HS-27A (cell line): Measurements from ENCODE around the gene TMEM127.
A peak's percentile ranks its signal among the peaks of the same experiment; 100 is the strongest.
"Not testable (repeated sequence)": the region's sequence is repeated elsewhere in the genome, so short reads cannot be mapped to it uniquely, and the experiment has no call there.

Experiments used
- DNase-seq: peaks from one replicate; pipeline ENCODE4 v3.0.0-alpha.2; 2012; ENCODE audit warnings: low read depth, missing footprints

Gene TMEM127

DNA sequence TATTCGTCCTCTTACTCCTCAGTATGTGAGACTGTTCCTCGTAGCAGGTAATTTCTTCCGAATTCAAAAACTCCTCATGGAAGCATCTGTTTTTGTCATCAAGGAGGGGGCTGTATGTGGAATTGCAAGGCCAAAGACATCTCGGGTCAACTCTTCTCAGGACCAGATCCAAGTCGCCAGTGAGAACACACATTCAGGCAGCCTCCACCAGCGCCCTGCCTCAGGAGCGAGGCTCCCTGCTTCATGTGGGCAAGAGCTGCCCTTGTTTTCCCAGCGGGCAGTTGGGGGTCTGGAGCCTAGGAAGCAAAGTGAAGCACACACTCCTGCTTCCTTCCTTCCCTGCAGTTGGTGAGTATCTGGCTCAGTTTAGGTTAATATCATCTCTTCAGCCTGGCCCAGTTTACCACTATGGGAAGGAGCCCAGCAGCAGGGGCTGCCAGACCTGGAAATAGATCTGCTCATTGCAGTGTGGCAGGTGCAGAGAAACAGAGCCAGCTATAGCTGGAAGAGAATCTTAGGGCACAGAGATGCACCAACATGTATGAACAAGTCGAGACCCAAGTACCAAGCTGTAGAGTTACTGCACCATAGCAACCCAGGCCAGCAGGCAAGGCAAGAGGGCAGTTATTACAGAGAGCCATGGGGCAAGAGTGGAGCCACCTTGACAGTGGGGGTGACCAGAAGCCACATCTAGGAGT is 25.3 kb downstream of the TMEM127 start:
- DNase-seq: no peak

DNA sequence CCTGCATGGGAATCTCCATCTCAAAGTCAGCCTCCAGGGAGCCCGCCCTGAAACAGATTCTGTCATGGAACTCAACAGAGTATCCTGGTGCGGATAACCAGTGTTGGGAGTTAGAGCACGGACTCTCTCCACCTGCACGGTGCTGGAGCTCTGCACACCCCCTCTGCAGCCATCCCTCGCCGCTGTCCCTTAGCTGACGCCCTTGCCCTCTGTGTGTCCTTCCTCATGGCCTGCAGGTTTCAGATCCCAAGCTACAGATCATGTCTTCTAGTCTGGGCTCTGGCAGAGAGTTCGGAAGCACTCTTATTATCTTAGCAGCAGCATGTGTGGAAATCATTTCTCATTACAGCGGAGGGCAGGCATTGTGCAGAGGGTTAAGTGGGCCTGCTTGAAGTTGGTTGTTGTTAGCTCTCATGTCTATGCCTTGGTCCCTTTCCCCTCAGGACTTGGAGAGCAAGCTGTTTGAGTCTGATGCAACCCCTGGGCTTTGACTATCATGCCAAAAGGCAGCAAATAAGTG is 26.0 kb downstream of the TMEM127 start:
- DNase-seq: no peak

DNA sequence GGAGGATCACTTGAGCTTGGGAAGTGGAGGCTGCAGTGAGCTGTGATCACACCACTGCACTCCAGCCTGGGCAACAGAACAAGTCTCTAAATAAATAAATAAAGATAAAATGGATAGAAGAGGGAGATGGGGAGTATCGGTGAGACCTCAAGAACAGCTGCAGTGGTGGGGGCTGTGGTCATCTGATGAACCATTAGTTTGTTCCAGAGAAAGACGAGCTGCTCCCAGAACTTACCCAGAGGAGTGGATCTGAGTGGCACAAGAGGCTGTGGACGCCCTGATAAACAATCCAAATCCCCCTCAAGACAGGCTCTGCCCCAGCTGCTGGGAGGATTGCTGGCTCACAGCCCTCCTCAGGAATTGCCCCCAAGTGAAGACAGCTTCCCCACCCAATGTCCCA is 26.7 kb downstream of the TMEM127 start:
- DNase-seq: no peak

DNA sequence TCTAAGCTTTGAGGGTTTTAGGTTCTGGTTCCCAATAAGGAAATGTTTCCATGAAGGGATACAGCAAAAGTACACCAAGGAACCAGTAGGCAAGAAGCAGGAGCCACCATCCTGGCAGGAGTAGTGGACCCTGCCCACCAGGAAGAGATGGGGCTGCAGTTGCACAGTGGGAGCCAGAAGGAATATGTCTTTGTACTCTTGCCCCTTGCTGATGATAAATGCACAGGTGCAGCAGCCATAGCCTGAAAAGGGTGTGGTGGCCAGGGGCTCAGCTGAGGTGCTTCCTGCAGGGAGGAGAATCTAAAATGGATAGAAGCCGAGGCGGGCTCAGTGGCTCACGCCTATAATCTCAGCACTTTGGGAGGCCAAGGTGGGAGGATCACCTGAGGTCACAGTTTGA is 27.5 kb downstream of the TMEM127 start:
- DNase-seq: no peak

DNA sequence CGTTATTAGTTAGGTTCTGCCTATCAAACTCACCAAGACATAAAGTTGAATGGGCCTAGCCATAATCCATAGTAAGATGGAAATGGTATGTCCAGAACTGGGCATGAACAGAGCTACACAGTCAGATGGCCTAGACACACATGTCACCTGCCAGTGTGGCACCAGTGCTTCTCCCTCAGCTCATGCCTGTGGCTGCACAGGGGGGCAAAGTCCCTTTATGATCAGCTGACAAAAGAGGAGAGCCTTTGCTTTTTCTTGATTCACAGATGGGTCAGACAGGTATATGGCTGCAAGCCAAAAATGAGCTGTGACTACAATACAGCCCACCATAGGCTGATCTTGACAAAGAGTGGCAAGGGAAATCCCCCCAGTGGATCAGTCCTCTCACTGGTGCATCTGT is 28.9 kb downstream of the TMEM127 start:
- no peak for DNase-seq

DNA sequence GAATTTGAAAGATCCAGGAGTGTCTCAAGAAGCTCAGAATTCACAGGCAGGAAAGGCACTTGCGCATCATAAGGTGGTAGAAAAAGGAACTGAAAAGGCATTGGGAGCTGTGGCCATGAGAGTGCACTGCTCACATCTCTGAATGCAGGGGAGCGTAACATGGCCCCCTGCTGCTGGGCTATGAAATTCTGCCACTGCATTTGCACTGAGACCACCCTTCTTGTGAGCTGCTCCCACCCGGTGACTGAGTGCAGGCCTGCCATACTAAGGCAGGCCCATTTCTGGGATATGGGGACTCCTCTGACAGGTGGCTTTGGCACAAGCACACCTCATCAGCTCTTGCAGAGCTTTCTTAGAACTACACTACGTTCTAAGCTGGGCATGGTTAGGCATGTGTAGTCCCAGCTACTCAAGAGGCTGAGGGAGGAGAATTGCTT is 31.9 kb downstream of the TMEM127 start:
- no peak for DNase-seq

DNA sequence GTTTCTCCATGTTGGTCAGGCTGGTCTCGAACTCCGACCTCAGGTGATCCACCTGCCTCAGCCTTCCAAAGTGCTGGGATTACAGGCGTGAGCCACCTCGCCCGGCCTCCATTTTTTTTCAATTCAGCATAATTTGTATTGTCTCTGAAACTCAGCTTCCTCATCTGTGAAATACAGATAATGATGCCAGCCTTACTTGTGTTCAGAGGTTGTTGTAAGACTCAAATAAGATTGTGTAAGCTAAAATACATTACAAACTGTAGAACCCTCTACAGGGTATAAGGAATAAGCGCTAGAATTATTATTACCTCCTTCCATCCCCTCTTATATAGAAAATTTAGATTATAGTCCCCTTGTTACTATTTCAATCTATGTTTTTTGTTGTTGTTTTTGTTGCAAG is 32.4 kb downstream of the TMEM127 start:
- no peak for DNase-seq

DNA sequence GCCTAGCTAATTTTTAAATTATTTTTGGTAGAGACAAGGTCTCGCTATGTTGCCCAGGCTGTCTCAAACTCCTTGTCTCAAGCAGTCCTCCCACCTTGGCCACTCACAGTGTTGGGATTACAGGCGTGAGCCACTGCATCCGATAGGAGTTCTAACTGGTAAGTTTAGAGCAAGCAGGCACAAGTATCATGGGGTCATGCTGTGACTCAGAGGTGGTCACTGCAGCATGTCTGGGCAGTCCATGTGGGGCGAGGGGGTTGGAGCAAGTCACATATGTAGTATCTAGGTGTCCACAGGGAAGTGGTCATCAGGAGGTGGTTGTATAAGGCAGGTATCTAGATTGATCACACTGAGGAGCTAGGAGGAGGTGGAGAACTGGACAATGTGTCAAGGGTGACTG is 34.5 kb downstream of the TMEM127 start:
- no peak for DNase-seq

DNA sequence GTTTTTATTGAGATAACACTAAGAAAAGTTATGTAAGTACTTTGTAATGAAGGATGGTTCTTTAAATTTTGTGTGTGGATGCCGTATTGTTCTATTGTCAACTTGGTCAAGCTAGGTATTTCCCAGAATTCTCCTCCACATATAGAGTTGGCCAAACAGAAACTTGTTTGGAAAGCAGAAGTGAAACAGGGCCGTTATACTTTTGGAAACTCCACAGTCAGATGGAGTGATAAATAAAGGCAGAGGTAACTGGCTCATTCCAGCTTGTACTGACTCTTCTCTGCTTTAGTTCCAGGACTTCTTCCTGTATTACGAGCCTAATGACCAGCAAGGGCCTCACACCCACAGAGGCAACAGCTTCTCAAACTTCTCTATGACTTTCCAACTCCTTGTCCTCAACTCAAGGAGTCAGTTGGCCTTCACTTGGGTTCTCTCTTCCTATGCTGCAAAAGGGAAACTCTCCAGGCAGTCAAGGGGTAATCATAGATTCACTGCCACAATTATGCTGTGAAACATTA is 40.7 kb downstream of the TMEM127 start:
- no peak for DNase-seq

DNA sequence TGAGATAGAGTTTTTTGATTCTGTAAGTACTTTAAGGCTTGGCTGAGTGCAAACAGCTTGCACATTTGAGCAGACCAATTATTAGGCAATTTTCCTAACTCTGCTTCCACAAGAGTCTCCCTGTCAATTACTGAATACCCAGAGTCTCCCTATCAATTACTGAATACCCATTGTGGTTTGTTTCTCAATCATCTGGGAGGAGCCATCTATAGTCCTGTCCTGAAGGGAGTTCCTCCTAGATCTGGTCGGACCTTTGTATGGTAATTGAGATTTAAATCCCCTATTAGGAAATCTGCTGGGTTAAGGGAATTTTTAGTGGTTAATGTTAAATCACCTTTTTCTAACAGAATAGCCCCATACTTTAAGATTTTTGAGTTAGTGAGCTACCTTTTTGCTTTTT is 44.7 kb downstream of the TMEM127 start:
- not testable (repeated sequence) for DNase-seq

DNA sequence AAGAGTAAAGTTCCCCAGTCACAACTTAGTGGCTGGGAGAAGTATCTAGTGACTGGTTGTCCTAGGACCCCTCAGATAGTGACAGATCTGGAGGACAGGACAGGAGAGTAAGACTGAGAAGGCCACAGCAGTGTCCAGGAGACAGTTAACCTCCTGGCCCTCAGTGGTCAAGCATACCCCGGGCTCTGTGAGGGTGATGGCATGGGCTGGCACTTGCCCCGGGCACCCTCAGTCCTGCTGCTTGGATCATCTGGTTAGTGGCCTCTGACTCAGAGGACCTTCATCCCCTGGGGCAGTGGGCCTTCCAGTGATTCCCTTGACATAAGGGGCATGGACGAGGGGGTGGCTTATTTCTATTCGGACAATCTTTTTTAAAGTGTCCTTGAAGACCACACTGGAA is 45.8 kb downstream of the TMEM127 start:
- not testable (repeated sequence) for DNase-seq

DNA sequence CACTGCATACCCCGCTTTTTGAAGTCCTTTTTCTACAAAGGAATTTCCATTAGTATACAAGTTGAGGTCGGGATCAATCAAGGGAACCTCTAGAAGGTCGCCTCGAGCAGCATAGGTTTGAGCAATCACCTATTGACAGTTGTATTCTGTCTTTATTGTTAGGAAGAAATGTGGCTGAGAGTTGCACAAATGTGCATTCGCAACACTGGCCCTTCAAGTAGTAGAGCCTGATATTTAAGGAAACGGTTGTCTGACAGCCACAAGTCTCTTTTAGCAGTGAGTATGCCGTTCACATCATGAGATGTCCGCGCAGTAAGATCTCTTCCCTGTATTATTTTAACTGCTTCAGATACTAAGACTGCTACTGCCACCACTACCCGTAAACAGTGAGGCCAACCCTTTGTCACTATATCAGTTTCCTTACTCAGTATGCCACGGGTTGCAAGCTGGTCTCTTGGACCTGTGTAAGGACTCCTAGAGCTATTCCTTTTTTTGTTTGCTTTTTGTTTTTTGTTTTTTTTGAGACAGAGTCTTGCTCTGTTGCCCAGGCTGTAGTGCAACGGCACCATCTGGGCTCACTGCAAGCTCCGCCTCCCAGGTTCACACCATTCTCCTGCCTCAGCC is 47.2 kb downstream of the TMEM127 start:
- DNase-seq: no peak

DNA sequence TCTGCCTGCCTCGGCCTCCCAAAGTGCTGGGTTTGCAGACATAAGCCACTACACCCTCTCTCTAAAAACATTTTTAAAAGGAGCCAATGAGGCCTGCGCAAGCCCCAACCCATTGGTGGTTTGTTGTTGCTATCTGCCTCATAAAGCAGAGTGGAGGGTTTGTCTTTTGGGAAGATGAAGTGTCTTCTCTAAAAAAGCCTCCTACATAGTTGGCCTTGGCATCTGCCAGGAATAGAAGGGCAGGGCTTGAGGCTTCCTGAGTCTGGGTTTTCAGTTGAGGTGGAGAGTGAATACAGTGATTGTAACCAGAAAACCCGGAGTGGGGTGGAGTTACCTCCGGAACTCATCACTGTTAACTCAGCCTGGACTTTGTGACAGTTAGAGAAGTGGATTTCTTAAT is 51.2 kb downstream of the TMEM127 start:
- DNase-seq: no peak

DNA sequence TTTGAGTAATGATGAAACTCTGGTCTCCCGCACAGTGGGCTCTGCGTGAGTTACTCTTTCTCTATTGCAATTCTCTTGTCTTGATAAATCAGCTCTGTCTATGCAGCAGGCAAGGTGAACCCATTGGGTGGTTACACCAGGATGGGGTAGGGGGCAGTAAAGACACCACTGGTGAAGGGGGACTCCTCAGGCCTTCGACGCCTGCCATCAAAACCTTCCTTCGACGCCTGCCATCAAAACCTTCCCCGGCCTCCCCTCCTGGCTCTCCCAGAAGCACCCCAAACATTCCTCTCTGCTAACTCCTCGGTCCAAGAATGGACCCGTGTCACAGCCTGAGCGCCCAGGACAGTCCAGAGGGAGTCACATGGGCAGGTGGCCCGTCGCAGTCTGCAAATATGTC is 52.4 kb downstream of the TMEM127 start:
- DNase-seq: no peak

DNA sequence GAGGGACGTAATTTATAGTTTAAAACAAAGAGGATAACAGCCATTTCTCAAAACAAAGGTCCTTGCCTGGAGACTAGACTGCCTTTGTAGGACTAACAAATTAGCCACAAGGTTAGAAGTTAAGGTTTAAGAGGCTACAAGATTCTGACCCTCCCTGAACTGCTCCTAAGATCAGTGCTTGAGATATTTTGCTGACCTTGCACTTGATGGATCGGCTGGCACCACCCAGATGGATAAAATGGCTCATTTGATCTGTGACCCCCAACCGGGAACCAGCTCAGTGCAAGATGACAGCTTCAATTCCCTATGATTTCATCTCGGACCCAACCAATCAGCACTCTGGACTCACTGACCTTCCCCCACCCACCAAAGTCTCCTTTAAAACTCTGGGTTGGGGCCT is 53.5 kb downstream of the TMEM127 start:
- no peak for DNase-seq

DNA sequence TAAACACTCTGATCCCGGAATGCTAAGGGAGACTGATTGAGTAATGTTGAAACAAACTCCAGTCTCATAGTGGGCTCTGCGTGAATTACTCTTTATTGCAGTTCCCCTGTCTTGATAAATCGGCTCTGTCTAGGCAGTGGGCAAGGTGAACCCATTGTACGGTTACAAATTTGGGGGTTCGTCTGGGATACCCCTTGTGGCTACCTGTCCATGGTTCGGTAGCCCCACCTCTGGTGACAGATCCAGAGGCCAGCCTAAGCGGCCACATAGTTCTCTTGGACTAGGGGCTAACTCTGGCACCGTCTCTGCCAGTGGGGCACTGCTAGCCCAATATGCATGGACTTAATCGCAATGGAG is 56.1 kb downstream of the TMEM127 start:
- no peak for DNase-seq

DNA sequence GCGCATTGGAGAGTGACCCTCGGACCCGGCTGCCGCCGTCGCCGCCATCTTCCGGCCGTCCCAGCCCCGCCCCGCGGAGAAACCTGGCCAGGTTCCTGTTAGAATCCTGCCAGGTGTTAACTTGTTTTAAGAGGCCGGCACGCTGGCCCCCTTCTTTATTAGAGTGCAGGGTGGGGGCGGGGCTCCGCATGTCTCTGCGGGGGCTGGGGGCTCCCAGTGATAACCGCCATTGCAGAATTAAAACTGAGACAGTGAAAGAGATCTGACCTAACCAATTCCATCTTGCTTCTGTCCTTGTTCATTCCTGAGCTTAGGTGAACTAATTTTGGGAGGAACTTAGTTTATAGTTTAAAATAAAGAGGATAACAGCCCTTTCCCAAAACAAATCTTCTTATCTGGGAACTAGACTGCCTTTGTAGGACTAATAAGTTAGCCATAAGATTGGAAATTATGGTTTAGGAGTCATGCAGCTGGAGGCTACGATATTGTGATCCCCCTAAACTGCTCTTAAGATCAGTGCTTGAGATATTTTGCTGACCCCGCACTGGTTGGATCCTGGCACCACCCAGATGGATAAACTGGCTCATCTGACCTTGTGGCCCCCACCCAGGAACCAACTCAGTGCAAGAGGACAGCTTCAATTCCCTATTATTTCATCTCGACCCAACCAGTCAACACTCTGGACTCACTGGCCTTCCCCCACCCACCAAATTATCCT is 56.6 kb downstream of the TMEM127 start:
- no peak for DNase-seq

DNA sequence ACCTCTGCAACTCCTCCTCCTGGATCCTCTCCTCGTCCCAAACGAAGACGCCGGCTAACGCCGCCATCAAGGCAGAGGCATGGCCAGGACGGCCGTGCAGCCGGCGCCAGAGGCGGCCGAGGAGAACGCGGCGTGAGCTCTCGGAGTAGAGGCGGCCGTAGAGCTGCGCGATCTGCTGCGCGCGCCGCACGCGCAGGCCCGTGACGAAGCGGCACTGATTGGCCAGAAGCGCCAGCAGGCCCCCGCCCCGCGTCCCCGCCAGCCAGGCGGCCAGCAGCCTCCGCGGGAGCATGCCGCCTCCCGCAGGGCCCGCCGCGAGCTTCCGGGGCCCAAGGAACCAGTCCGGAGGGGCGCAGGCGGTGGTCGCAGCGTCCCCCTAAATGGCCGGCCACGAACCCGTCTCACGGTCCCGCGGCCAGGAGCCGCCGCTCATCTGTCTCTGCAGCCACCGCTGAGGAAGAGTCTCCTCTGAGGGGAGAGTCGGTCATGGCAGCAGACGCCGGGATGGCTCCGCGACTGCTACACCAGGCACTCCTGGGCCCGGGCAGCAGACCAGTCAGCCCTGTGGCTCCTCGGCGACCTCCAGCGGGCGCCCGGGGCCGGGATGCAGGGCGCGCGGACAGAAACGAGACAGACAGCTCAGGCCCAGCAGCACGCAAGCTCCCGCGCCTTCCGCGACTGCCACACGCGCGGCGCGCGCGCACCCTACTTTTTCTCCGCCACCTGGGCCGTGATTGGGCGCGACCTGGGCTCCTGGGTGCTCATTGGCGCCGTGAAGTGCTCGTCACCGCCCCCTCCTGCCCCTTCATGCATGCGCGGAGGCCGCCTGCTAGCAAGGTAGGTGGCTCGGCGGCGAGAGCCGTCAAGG is 57.4 kb downstream of the TMEM127 start, which contains the start of gene STARD7:
TSS of gene STARD7 (minus strand) at position 685 of the 868 bp plus-strand sequence. CDS start at position 292, 393 bp downstream.
- peak; percentile 93 for DNase-seq

DNA sequence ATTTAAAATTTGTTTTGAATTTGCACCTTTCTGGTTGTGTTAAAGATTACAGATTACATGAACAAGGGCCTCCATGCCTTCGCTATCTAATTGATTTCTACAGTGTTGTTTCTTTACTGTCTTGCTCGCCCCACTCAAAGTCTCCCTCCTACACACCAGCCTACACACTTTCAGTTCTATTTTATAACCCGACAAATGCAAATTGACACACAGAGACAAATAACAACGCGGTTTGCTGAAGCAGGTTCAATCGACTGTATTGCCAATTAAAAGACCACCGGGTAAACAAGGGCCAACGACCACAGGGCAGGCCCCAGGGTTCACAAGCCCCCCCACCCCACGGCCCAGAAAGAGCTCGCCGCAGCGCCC is 58.0 kb downstream of the TMEM127 start:
- no peak for DNase-seq

DNA sequence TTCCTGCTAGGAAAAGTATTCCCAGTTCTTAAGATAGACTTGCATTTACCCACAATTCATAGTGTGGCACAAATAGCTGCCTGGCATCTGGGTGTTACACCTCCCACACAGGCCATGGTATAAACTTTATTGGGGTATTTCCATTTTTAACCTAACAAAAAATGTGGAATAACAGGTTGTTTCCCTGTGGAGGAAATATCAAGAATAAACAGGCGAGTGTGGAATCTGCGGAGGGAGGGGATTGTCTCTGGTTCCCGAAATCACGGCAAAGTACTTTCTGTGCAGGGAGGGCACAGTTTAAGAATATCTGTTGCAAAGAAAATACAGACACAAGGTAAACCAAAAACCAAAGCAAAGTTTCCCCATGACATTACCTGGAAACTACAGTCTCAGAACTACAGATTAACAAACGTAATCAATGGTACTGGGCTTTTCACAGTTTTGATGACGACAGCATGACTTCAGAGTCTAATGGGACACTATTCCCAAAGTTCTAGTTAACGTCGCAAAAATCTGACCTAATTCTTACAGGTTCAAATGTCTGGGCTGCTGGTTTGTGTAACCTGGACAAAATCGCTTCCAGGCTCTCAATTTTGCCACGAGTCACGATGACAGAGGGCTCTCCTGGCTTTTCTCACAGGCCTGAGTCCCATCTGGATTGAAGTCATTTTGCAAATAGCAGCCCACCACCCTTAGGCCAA is 58.6 kb downstream of the TMEM127 start:
- no peak for DNase-seq

DNA sequence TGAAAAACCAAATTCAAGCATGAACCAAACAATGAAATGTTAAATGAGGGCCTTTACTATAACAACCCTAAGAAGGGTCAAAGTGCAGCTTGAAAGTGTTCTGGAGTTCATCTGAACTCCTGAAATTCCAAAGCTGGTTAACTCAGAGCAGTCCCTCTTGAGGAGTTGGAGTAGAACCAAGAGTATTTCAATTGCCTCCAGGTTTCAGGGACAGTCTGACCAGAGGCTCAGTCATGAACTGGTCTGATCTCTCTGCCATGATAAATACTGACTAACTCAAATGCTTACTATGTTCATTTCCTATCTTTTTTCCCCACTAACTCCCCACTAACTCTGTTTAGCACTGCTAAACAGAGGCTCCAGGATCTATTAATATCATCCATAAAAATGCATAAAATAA is 59.9 kb downstream of the TMEM127 start:
- no peak for DNase-seq
